Lower leg skin (tissue), 4 donors: Measurements from ENCODE around the gene ACCSL. TPM values are rescaled to one million over a fixed set of nuclear protein-coding genes. Genes with fewer than 3 reads are reported as not detected.

ENCODE experiments used
- DNase-seq, 2 donors: peaks; one replicate each; pipeline ENCODE4 v3.0.0-alpha.2; 2019; ENCODE audit warnings: low spot score in 2 of 2
- H3K4me3 ChIP-seq: fragments of 200-600 bp; sonication (generic); 2 replicates; pipeline ENCODE4 v1.5.1; 2017; ENCODE audit warnings: mild to moderate bottlenecking, low read depth; ENCODE audit not compliant: poor library complexity, severe bottlenecking
- CTCF ChIP-seq, 3 donors: fragments of 450-650 bp; IDR thresholded peaks; one replicate each; pipeline ENCODE4 v1.5.1; 2016; ENCODE audit warnings: antibody characterized with exemption in 3 of 3, mild to moderate bottlenecking in 3 of 3, moderate library complexity in 2 of 3
- POLR2A ChIP-seq, 2 donors: fragments of 450-650 bp; IDR thresholded peaks; one replicate each; pipeline ENCODE4 v1.6.1; 2016 to 2017; ENCODE audit warnings: antibody characterized with exemption in 2 of 2, mild to moderate bottlenecking in 1 of 2, moderate library complexity in 1 of 2
- WGBS, 2 donors: methylation state at CpG; one replicate each; pipeline ENCODE4 v1.1.5; 2018; 5-methylcytosine and 5-hydroxymethylcytosine counted together
- intact Hi-C: fragments of 100-400 bp; cut with DNase I; formaldehyde crosslinking; loops from one replicate; pipeline ENCODE4 v1.15.0; 2023; ENCODE audit warnings: low total_unique reads
- total RNA-seq, 4 donors: library from RNA; depleted of rRNA; stranded (reverse); fragments of >200 nt; gene quantifications; one replicate each; pipeline ENCODE4 v1.1.0, GENCODE V29; 2016

Gene ACCSL
- total RNA-seq, 4 donors from 2014 or later: 0.13 TPM; not detected in 3

- 31 to 53% methylated on average over 5 of the region's 5 CpGs for whole genome bisulfite sequencing, 2 donors
- peak in 1 of 2 donors; percentile 61 for DNase-seq
- TF ChIP-seq POLR2A (IDR thresholded peaks at IDR 0.05) (no peak), CTCF (IDR thresholded peaks at IDR 0.05) (no peak)
- intact Hi-C loops: no loop called here
- no peak overlapping the region for H3K4me3 ChIP-seq
Measured at GRCh38 chr11:44029977-44030911, 17.5 kb upstream of the ACCSL start.

GRCh38 chr11:44030996-44031395, 16.8 kb upstream of the ACCSL start:
- intact Hi-C loops: no loop called here
- no peak overlapping the region for H3K4me3 ChIP-seq
- TF ChIP-seq POLR2A (IDR thresholded peaks at IDR 0.05): no peak
- no peak for TF ChIP-seq CTCF (IDR thresholded peaks at IDR 0.05)
- WGBS, 2 donors: 70 to 74% methylated on average over 5 of the region's 5 CpGs
- DNase-seq: no peak

- intact Hi-C loops: no loop called here
- H3K4me3 ChIP-seq: no peak overlapping the region
- TF ChIP-seq POLR2A (IDR thresholded peaks at IDR 0.05) (no peak), CTCF (IDR thresholded peaks at IDR 0.05) (no peak)
- 79 to 81% methylated on average over 5 of the region's 5 CpGs for WGBS, 2 donors
- peak in 1 of 2 donors; percentile 9 for DNase-seq
Measured at GRCh38 chr11:44031549-44031948, 16.2 kb upstream of the ACCSL start.

GRCh38 chr11:44032299-44033085, 15.3 kb upstream of the ACCSL start:
- no peak for TF ChIP-seq CTCF (IDR thresholded peaks at IDR 0.05)
- TF ChIP-seq POLR2A (IDR thresholded peaks at IDR 0.05): no peak
- 69 to 76% methylated on average over 15 of the region's 15 CpGs for whole genome bisulfite sequencing, 2 donors
- DNase-seq: peak in 1 of 2 donors; percentile 48
- intact Hi-C loops: no loop called here
- H3K4me3 ChIP-seq: no peak overlapping the region

GRCh38 chr11:44033411-44033850, 14.3 kb upstream of the ACCSL start:
- intact Hi-C loops: no loop called here
- WGBS, 2 donors: 63 to 64% methylated on average over 3 of the region's 3 CpGs
- no peak for DNase-seq
- TF ChIP-seq POLR2A (IDR thresholded peaks at IDR 0.05): no peak
- H3K4me3 ChIP-seq: no peak overlapping the region

GRCh38 chr11:44033856-44034255, 13.9 kb upstream of the ACCSL start:
- no peak for DNase-seq
- intact Hi-C loops: no loop called here
- 54 to 65% methylated on average over 3 of the region's 3 CpGs for WGBS, 2 donors

More at GRCh38 chr11:44033856-44034255, 13.9 kb upstream of the ACCSL start:
- no peak overlapping the region for H3K4me3 ChIP-seq
- TF ChIP-seq CTCF (IDR thresholded peaks at IDR 0.05): no peak
- TF ChIP-seq POLR2A (IDR thresholded peaks at IDR 0.05): no peak
